Measurements from ENCODE around the gene MTUS2.

GRCh38 chr13:29384466-29384865, 564.3 kb downstream of the MTUS2 start:
- TF ChIP-seq CTCF (IDR thresholded peaks at IDR 0.05) (no peak), EZH2 (IDR thresholded peaks at IDR 0.05) (no peak), EZH2phosphoT487 (IDR thresholded peaks at IDR 0.05) (no peak)

Data from neural progenitor cell (in vitro differentiated cells).